ENCODE measurements around the gene CEACAM19.

DNA sequence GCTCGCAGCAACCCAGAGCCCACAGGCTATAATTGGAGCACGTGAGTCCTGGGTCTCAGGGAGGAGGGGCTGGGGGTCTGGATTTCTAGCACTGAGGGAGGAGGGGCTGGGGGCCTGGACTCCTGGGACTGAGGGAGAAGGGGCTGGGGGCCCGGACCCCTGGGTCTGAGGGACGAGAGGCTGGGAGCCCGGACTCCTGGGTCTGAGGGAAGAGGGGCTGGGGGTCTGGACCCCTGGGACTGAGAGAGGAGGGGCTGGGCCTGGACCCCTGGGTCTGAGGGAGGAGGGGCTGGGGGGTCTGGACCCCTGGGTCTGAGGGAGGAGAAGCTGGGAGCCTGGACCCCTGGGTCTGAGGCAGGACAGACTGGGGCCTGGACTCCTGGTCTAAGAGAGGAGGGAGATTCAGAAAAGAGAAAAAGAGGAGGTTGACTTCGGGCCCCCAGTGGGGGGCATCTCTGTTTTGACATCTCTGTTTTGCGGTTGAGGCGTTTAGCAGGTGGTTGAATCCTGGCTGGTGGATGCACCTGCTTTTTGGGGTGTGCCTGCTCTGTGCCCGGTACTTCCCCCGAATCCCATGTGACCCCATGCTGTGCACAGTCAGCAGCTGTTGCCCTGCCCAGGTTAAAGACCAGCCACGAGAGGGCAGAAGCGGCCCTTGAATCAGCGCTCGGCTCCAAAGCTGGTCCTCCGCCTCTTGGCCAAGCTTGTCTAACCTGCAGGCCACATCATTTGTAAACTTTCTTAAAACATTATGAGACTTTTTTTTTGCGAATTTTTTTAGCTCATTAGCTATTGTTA, 17.1 kb upstream of the CEACAM19 start:
- TF ChIP-seq EP300 (IDR thresholded peaks at IDR 0.05) (no peak), POLR2A (IDR thresholded peaks at IDR 0.05) (no peak), POLR2AphosphoS5 (IDR thresholded peaks at IDR 0.05) (peak in 1 of 3 donors; percentile 49)
- TF ChIP-seq, protein P1, sequence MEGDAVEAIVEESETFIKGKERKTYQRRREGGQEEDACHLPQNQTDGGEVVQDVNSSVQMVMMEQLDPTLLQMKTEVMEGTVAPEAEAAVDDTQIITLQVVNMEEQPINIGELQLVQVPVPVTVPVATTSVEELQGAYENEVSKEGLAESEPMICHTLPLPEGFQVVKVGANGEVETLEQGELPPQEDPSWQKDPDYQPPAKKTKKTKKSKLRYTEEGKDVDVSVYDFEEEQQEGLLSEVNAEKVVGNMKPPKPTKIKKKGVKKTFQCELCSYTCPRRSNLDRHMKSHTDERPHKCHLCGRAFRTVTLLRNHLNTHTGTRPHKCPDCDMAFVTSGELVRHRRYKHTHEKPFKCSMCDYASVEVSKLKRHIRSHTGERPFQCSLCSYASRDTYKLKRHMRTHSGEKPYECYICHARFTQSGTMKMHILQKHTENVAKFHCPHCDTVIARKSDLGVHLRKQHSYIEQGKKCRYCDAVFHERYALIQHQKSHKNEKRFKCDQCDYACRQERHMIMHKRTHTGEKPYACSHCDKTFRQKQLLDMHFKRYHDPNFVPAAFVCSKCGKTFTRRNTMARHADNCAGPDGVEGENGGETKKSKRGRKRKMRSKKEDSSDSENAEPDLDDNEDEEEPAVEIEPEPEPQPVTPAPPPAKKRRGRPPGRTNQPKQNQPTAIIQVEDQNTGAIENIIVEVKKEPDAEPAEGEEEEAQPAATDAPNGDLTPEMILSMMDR (IDR thresholded peaks at IDR 0.05): peak in 5 of 7 experiments; percentile 45 to 63 (median 58)
